Daoy (cell line): ENCODE results near the gene KCNIP1. TPM values are rescaled to one million over a fixed set of nuclear protein-coding genes. Genes with fewer than 3 reads are reported as not detected.

ENCODE experiments used
- DNase-seq: peaks from one replicate; pipeline ENCODE4 v3.0.0-alpha.2; 2015; ENCODE audit warnings: low read depth
- total RNA-seq: library from RNA; depleted of rRNA; stranded (reverse); fragments of >200 nt; shearing (Covaris generic); gene quantifications from 2 replicates; pipeline ENCODE4 v1.2.3, GENCODE V29; 2014

KCNIP1 gene
- total RNA-seq, 1 experiment from 2014 or later, result 1.9 TPM

GRCh38 chr5:170711300-170711699 is 207.5 kb downstream of the KCNIP1 start:
- DNase-seq, result no peak

- no peak for DNase-seq
These were observed 211.3 kb downstream of the KCNIP1 start for GRCh38 chr5:170715141-170715540.

GRCh38 chr5:170716396-170716795 is 212.6 kb downstream of the KCNIP1 start:
- DNase-seq, result no peak

GRCh38 chr5:170719551-170719950 is 215.7 kb downstream of the KCNIP1 start:
- DNase-seq, result no peak

GRCh38 chr5:170720179-170720578 is 216.4 kb downstream of the KCNIP1 start:
- no peak for DNase-seq

GRCh38 chr5:170720984-170721383 is 217.2 kb downstream of the KCNIP1 start:
- no peak for DNase-seq

GRCh38 chr5:170721681-170722080 is 217.9 kb downstream of the KCNIP1 start:
- DNase-seq, result no peak

- DNase-seq, result no peak
These were observed 218.5 kb downstream of the KCNIP1 start for GRCh38 chr5:170722316-170722715.

GRCh38 chr5:170731052-170731451 is 227.2 kb downstream of the KCNIP1 start:
- no peak for DNase-seq

GRCh38 chr5:170732685-170733084 is 228.9 kb downstream of the KCNIP1 start:
- no peak for DNase-seq

GRCh38 chr5:170736966-170737365 is 233.1 kb downstream of the KCNIP1 start:
- DNase-seq, result no peak

- DNase-seq, result no peak
These were observed 233.8 kb downstream of the KCNIP1 start for GRCh38 chr5:170737591-170737990.

GRCh38 chr5:170738840-170739239 is 235.0 kb downstream of the KCNIP1 start:
- DNase-seq, result no peak

- DNase-seq, result no peak
These were observed 235.6 kb downstream of the KCNIP1 start for GRCh38 chr5:170739446-170739845.

- DNase-seq, result no peak
These were observed 236.9 kb downstream of the KCNIP1 start for GRCh38 chr5:170740551-170741205.

- DNase-seq, result no peak
These were observed 238.0 kb downstream of the KCNIP1 start for GRCh38 chr5:170741801-170742200.

GRCh38 chr5:170743876-170744212 is 240.0 kb downstream of the KCNIP1 start:
- DNase-seq, result no peak

- peak; percentile 53 for DNase-seq
These were observed 241.8 kb downstream of the KCNIP1 start for GRCh38 chr5:170745481-170746071.

GRCh38 chr5:170746075-170746960 is 242.5 kb downstream of the KCNIP1 start:
- DNase-seq, result no peak

GRCh38 chr5:170746961-170747340 is 243.1 kb downstream of the KCNIP1 start:
- DNase-seq, result no peak

- DNase-seq, result no peak
These were observed 243.5 kb downstream of the KCNIP1 start for GRCh38 chr5:170747357-170747756.

- peak; percentile 19 for DNase-seq
These were observed 244.0 kb downstream of the KCNIP1 start for GRCh38 chr5:170747851-170748250.

- no peak for DNase-seq
These were observed 245.2 kb downstream of the KCNIP1 start for GRCh38 chr5:170748951-170749471.
